ENCODE measurements around the gene COX4I2. TPM values are rescaled to one million over a fixed set of nuclear protein-coding genes. Genes with fewer than 3 reads are reported as not detected.

Gene COX4I2
- total and polyA plus RNA-seq, 11 donors, result 5.7 to 42.8 (median 11.3) TPM

DNA sequence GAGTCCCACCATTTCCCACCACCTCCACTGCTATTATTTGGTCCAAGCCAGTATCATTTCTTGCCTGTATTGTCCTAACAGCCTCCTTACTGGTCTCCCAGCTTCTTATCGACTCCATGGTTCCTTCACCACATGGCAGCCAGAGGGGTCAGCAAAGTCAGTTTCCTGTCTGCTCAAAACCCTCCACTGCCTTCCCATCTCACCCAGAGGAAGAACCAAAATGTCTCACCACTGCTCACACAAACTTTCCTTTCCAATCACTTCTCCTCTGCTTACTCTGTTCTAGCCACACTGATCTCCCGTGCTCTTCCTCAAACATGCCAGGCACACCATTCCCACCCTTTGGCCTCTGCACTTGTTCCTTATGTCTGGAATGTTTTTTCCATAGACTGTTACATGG, 45.2 kb downstream of the COX4I2 start:
- intact Hi-C loops (cut with DNase I), result no loop called here
- TF ChIP-seq, protein P1, sequence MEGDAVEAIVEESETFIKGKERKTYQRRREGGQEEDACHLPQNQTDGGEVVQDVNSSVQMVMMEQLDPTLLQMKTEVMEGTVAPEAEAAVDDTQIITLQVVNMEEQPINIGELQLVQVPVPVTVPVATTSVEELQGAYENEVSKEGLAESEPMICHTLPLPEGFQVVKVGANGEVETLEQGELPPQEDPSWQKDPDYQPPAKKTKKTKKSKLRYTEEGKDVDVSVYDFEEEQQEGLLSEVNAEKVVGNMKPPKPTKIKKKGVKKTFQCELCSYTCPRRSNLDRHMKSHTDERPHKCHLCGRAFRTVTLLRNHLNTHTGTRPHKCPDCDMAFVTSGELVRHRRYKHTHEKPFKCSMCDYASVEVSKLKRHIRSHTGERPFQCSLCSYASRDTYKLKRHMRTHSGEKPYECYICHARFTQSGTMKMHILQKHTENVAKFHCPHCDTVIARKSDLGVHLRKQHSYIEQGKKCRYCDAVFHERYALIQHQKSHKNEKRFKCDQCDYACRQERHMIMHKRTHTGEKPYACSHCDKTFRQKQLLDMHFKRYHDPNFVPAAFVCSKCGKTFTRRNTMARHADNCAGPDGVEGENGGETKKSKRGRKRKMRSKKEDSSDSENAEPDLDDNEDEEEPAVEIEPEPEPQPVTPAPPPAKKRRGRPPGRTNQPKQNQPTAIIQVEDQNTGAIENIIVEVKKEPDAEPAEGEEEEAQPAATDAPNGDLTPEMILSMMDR (IDR thresholded peaks at IDR 0.05), result no peak
- no peak for TF ChIP-seq POLR2A (IDR thresholded peaks at IDR 0.05)
- H3K27me3 ChIP-seq, result no peaks in the 10 kb centered on the region
- peak overlapping the region in 4 of 12 donors; percentile 22 to 93 (median 24) for H3K27ac ChIP-seq
- WGBS, 4 donors, result 68 to 78% (median 74%) methylated on average over 2 of the region's 2 CpGs
- H3K9me3 ChIP-seq, result no peaks in the 10 kb centered on the region
- no peak for ATAC-seq
- no peak overlapping the region for H3K4me3 ChIP-seq
- H3K4me1 ChIP-seq, result peaks cover 11 to 88% (median 70%) of the 10 kb centered on the region in 12 donors
- peaks cover 0 to 76% (median 23%) of the 10 kb centered on the region in 9 donors for H3K36me3 ChIP-seq
- no peak for DNase-seq

DNA sequence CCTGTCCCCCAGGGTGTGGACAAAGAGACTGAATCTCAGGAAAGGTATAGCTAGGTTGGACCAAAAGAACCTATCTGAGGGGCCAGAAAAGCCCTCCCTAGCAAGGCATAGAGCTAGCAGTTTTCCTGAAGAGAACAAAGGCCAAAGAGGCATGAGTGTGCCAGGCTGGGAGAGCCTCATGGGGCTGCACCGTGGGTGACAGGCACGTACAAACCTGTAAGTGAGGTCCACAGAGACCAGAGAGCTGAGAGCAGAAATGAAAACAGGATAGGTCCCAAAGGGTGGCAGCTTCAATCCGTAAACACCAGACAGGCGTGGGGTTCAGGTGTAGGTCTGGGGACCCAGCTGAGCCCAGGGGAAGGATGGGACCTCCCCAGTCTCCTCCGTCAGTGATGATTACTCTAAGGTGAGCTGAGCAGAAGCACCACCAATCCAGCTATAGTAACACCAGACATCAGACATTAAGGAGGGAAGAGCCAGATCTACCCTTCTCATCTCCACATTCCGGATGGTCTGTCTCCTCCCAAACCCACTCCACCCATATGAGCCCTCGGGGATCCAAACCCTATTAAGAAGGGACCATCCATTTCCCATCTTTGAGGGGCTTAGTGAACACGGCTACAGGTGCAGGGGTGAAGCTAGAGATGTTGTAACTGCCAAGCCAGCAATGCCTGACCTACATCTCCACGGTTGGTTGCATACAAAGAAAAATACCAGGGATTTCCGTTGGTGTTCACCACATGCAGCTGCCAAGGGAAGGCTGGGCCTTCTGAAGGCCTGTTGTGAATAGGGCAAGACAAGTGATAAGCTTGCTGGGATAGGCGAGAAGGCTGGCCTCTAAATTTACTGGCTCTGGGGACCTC, 46.7 kb downstream of the COX4I2 start:
- ATAC-seq (peak in 1 of 4 donors; percentile 14), DNase-seq (no peak)
- H3K4me3 ChIP-seq, result no peak overlapping the region
- no peaks in the 10 kb centered on the region for H3K9me3 ChIP-seq
- no peak for TF ChIP-seq POLR2A (IDR thresholded peaks at IDR 0.05)
- TF ChIP-seq, protein P1 (IDR thresholded peaks at IDR 0.05), result no peak
- WGBS, 4 donors, result 69 to 79% (median 74%) methylated on average over 11 of the region's 11 CpGs
- peaks cover 5 to 78% (median 55%) of the 10 kb centered on the region in 12 donors for H3K4me1 ChIP-seq
- peaks cover 0 to 74% (median 30%) of the 10 kb centered on the region in 9 donors for H3K36me3 ChIP-seq
- intact Hi-C loops (cut with DNase I), result no loop called here
- no peaks in the 10 kb centered on the region for H3K27me3 ChIP-seq
- H3K27ac ChIP-seq, result peak overlapping the region in 3 of 12 donors; percentile 23 to 58 (median 51)

DNA sequence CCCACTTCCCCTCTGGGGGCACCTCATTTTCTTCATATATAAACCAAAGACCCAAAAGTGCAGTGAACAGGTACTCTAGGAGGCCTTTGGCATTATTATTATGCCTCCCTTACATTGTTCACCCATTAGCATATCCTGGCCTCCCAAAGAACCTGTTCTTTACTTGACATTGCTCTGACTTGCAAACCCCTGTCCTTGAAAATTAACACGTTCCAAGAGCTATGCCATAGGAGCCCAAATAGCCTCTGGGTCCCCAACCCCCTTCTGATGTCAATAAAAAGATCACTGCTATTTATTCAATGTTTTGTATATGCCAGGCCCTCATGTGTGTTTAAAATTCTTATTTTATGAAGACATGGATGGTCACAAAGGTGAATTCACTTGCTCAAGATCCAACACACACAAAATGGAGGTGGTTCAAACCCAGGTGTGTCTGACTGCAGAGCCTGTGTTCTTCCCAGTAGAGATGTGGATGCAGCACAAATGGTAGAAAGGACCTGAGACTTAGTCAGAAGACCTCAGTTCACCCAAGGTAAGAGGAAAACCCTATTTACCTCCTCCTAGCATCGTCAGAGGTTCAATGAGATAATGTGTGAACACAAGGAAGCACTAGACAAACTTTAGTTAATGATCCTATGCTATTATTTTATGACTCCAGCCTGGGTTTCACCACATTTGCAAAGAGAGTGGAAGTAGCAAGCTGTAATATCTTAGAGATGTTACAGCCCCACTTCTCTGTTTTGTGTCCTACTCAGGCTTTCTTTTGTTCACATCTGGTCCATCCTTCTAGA, 48.3 kb downstream of the COX4I2 start:
- peak overlapping the region in 8 of 12 donors; percentile 4 to 58 (median 32) for H3K27ac ChIP-seq
- DNase-seq, result no peak
- no peaks in the 10 kb centered on the region for H3K27me3 ChIP-seq
- H3K4me1 ChIP-seq, result peaks cover 5 to 77% (median 47%) of the 10 kb centered on the region in 12 donors
- peaks cover 0 to 74% (median 27%) of the 10 kb centered on the region in 9 donors for H3K36me3 ChIP-seq
- no peaks in the 10 kb centered on the region for H3K9me3 ChIP-seq
- WGBS, 4 donors, result 87 to 95% (median 90%) methylated on average over 2 of the region's 2 CpGs
- no peak for ATAC-seq
- TF ChIP-seq POLR2A (IDR thresholded peaks at IDR 0.05), result no peak
- TF ChIP-seq, protein P1 (IDR thresholded peaks at IDR 0.05), result no peak
- H3K4me3 ChIP-seq, result no peak overlapping the region
- intact Hi-C loops (cut with DNase I), result no loop called here

DNA sequence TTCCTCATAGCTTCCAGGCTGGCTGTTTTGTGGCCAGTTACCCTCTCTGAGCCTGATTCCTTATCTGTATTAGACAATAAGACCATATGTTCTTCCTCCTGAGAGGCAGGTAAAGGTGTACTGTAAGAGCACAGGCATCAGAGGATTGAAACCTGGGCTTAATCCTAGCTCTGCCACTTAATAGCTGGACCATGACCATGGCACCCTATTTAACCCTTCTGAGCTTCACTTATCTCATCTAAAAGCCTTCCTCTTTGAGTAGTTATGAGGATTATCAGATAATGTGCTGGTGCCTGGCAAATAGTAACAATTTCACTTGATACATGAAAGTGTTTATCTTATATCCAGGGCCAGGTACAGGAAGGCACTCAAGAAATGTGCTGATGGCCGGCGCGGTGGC, 50.1 kb downstream of the COX4I2 start:
- TF ChIP-seq, protein P1 (IDR thresholded peaks at IDR 0.05), result no peak
- H3K36me3 ChIP-seq, result peaks cover 0 to 80% (median 32%) of the 10 kb centered on the region in 9 donors
- whole genome bisulfite sequencing, 4 donors, result 93 to 100% (median 97%) methylated on average over 3 of the region's 3 CpGs
- ATAC-seq, result no peak
- no peak for DNase-seq
- peaks cover 3 to 74% (median 42%) of the 10 kb centered on the region in 12 donors for H3K4me1 ChIP-seq
- no peak overlapping the region for H3K4me3 ChIP-seq
- H3K9me3 ChIP-seq, result no peaks in the 10 kb centered on the region
- H3K27me3 ChIP-seq, result no peaks in the 10 kb centered on the region
- intact Hi-C loops (cut with DNase I), result no loop called here
- peak overlapping the region in 1 of 12 donors; percentile 8 for H3K27ac ChIP-seq

All from heart left ventricle (tissue), 16 donors.